GM23338 (cell line): ENCODE data around the gene KIAA1217. TPM values are rescaled to one million over a fixed set of nuclear protein-coding genes. Genes with fewer than 3 reads are reported as not detected.

Source experiments
- ATAC-seq: fragments of 200-7000 bp; cut with Tn5 transposase; 3 replicates; pipeline ENCODE4 v1.9.1; 2020
- DNase-seq: peaks from one replicate; pipeline ENCODE4 v3.0.0-alpha.2; 2015; ENCODE audit warnings: low spot score
- H2AFZ ChIP-seq: fragments of 200-600 bp; sonication (generic); 2 replicates; pipeline ENCODE4 v1.8.0; 2016; ENCODE audit warnings: antibody characterized with exemption, mild to moderate bottlenecking, moderate library complexity
- H3F3A ChIP-seq: fragments of 200-600 bp; sonication (generic); replicated peaks from 2 replicates; pipeline ENCODE4 v1.8.0; 2017; ENCODE audit warnings: antibody characterized with exemption, mixed run types, low read depth
- H3K27ac ChIP-seq: fragments of 200-600 bp; sonication (generic); 2 replicates; pipeline ENCODE4 v1.6.1; 2016; ENCODE audit warnings: low read depth
- H3K27me3 ChIP-seq: fragments of 200-600 bp; sonication (generic); 2 replicates; pipeline ENCODE4 v1.8.0; 2016; ENCODE audit warnings: mild to moderate bottlenecking, mixed run types, moderate library complexity; ENCODE audit not compliant: insufficient read depth
- H3K36me3 ChIP-seq: fragments of 200-600 bp; sonication (generic); 2 replicates; pipeline ENCODE4 v1.8.0; 2016; ENCODE audit warnings: mild to moderate bottlenecking; ENCODE audit not compliant: insufficient read depth
- H3K4me1 ChIP-seq: fragments of 200-600 bp; sonication (generic); 2 replicates; pipeline ENCODE4 v1.8.0; 2016; ENCODE audit warnings: mild to moderate bottlenecking, moderate library complexity; ENCODE audit not compliant: insufficient read depth
- H3K4me2 ChIP-seq: fragments of 200-600 bp; sonication (generic); 2 replicates; pipeline ENCODE4 v1.7.1; 2017; ENCODE audit warnings: mixed run types
- H3K4me3 ChIP-seq: fragments of 200-600 bp; sonication (generic); 2 replicates; pipeline ENCODE4 v1.6.1; 2016; ENCODE audit warnings: mixed run types
- H3K79me2 ChIP-seq: fragments of 200-600 bp; sonication (generic); replicated peaks from 2 replicates; pipeline ENCODE4 v1.8.0; 2017; ENCODE audit warnings: mild to moderate bottlenecking; ENCODE audit not compliant: insufficient read depth
- H3K9me2 ChIP-seq: fragments of 200-600 bp; sonication (generic); 2 replicates; pipeline ENCODE4 v1.8.0; 2017; ENCODE audit not compliant: insufficient read depth
- H4K20me1 ChIP-seq: fragments of 200-600 bp; sonication (generic); replicated peaks from 2 replicates; pipeline ENCODE4 v1.8.0; 2017; ENCODE audit warnings: mild to moderate bottlenecking; ENCODE audit not compliant: insufficient read depth
- H3K27ac Mint-ChIP-seq: 2 replicates; pipeline ENCODE4 v1.8.0; 2020; ENCODE audit warnings: inconsistent platforms, mild to moderate bottlenecking, moderate library complexity, mixed read lengths
- H3K27me3 Mint-ChIP-seq: 3 replicates; pipeline ENCODE4 v1.8.0; 2022; ENCODE audit warnings: low read depth, mild to moderate bottlenecking, moderate library complexity, mixed read lengths, inconsistent platforms; ENCODE audit not compliant: insufficient read depth, poor library complexity
- H3K36me3 Mint-ChIP-seq: 3 replicates; pipeline ENCODE4 v1.8.0; 2021; ENCODE audit warnings: low read depth, mild to moderate bottlenecking, inconsistent platforms, moderate library complexity, mixed read lengths
- H3K4me1 Mint-ChIP-seq: 3 replicates; pipeline ENCODE4 v1.8.0; 2020; ENCODE audit warnings: mild to moderate bottlenecking, inconsistent platforms, mixed read lengths
- H3K4me3 Mint-ChIP-seq: 3 replicates; pipeline ENCODE4 v1.8.0; 2021; ENCODE audit warnings: moderate library complexity, mild to moderate bottlenecking, inconsistent platforms, mixed read lengths
- H3K9me3 Mint-ChIP-seq: 3 replicates; pipeline ENCODE4 v1.8.0; 2020; ENCODE audit warnings: moderate library complexity, mild to moderate bottlenecking, inconsistent platforms, mixed read lengths
- CREB1 ChIP-seq: fragments of 250-450 bp; sonication (Bioruptor Pico); IDR thresholded peaks from 2 replicates; pipeline ENCODE4 v1.5.0; 2020; ENCODE audit warnings: low read depth, mild to moderate bottlenecking, moderate library complexity
- EZH2 ChIP-seq: fragments of 200-600 bp; sonication (generic); IDR thresholded peaks from one replicate; pipeline ENCODE4 v1.8.0; 2017; ENCODE audit warnings: antibody characterized with exemption, mild to moderate bottlenecking, low read depth; ENCODE audit not compliant: unreplicated experiment
- EZH2phosphoT487 ChIP-seq: fragments of 200-600 bp; sonication (generic); IDR thresholded peaks from one replicate; pipeline ENCODE4 v1.8.1; 2018; ENCODE audit warnings: antibody characterized with exemption; ENCODE audit not compliant: unreplicated experiment
- JUNB ChIP-seq: IDR thresholded peaks from one replicate; pipeline ENCODE4 v1.6.1; 2016; ENCODE audit warnings: antibody characterized with exemption; ENCODE audit not compliant: unreplicated experiment
- NANOG ChIP-seq: IDR thresholded peaks from 2 replicates; pipeline ENCODE4 v1.6.1; 2016; ENCODE audit warnings: antibody characterized with exemption, borderline replicate concordance
- POLR2AphosphoS5 ChIP-seq: IDR thresholded peaks from 2 replicates; pipeline ENCODE4 v1.6.1; 2016; ENCODE audit warnings: antibody characterized with exemption, low read depth
- STAT1 ChIP-seq: IDR thresholded peaks from one replicate; pipeline ENCODE4 v1.6.1; 2016; ENCODE audit warnings: antibody characterized with exemption; ENCODE audit not compliant: unreplicated experiment
- ZNF114 ChIP-seq: fragments of 250-450 bp; sonication (Bioruptor Pico); IDR thresholded peaks from 2 replicates; pipeline ENCODE4 v1.5.0; 2020; ENCODE audit warnings: mild to moderate bottlenecking, moderate library complexity
- ZNF331 ChIP-seq: fragments of 250-450 bp; sonication (Bioruptor Pico); IDR thresholded peaks from 2 replicates; pipeline ENCODE4 v1.5.0; 2020; ENCODE audit warnings: low read depth, mild to moderate bottlenecking, moderate library complexity
- ZNF462 ChIP-seq: fragments of 250-450 bp; sonication (Bioruptor Pico); IDR thresholded peaks from 2 replicates; pipeline ENCODE4 v1.5.0; 2020; ENCODE audit warnings: mild to moderate bottlenecking, moderate library complexity
- polyA plus RNA-seq: library from polyadenylated mRNA; unstranded; fragments of >200 nt; fragmentation: Nextera tagmentation; extraction: Ambion mirVana; gene quantifications from 2 replicates; pipeline ENCODE4 v1.2.1, GENCODE V29; 2016
- total RNA-seq: library from RNA; depleted of rRNA; stranded (reverse); fragments of >200 nt; shearing (Covaris generic); gene quantifications from 2 replicates; pipeline ENCODE4 v1.2.3, GENCODE V29; 2014
- TF ChIP-seq, protein P1 (sequence below): IDR thresholded peaks from one replicate; pipeline ENCODE4 v1.6.1; 2018; ENCODE audit warnings: antibody characterized with exemption; ENCODE audit not compliant: unreplicated experiment
- TF ChIP-seq, protein P2 (sequence below), 2 experiments: fragments of 200-600 bp in 1 of 2; sonication (generic) in 1 of 2; conservative IDR thresholded peaks; 2 replicates each; pipeline versions ENCODE4 v1.5.1 to v1.6.1; 2016 to 2017; ENCODE audit warnings: antibody characterized with exemption in 2 of 2, low read depth in 2 of 2, mild to moderate bottlenecking in 2 of 2, moderate library complexity in 1 of 2
- TF ChIP-seq, protein P3 (sequence below): IDR thresholded peaks from 2 replicates; pipeline ENCODE4 v1.6.1; 2016; ENCODE audit warnings: antibody characterized with exemption

The KIAA1217 gene
- total and polyA plus RNA-seq, 2 experiments from 2014 or later: 6.4 to 9.1 TPM

DNA sequence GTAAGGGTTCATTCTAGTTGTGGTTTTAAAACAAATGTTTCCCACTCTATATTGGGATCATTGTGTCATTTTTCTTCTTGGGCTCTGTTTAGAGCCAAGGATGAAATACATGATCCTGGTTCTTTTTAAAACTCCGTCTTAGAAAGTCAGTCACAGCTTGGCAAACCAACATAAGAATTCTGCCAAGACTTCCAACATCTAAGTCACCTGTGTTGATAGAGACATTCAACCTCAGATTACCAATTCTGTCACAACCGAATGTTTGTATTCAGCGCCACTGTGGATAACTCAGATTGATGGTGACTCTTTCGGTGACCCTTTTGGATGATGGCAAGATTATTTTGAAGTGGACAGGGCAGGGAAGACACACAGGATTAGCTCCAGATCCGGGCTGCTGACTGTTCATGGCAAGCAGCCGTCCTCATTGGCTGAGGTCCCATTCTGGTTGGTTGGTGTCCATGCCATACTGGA lies 259.4 kb downstream of the KIAA1217 start:
- peaks cover 9% of the 10 kb centered on the region for H3K36me3 Mint-ChIP-seq
- H3K79me2 ChIP-seq: no peaks in the 10 kb centered on the region
- DNase-seq (no peak), ATAC-seq (no peak)
- H3K36me3 ChIP-seq: no peaks in the 10 kb centered on the region
- H3K9me2 ChIP-seq: no peaks in the 10 kb centered on the region
- no peak for TF ChIP-seq EZH2phosphoT487
- TF ChIP-seq, protein P1, sequence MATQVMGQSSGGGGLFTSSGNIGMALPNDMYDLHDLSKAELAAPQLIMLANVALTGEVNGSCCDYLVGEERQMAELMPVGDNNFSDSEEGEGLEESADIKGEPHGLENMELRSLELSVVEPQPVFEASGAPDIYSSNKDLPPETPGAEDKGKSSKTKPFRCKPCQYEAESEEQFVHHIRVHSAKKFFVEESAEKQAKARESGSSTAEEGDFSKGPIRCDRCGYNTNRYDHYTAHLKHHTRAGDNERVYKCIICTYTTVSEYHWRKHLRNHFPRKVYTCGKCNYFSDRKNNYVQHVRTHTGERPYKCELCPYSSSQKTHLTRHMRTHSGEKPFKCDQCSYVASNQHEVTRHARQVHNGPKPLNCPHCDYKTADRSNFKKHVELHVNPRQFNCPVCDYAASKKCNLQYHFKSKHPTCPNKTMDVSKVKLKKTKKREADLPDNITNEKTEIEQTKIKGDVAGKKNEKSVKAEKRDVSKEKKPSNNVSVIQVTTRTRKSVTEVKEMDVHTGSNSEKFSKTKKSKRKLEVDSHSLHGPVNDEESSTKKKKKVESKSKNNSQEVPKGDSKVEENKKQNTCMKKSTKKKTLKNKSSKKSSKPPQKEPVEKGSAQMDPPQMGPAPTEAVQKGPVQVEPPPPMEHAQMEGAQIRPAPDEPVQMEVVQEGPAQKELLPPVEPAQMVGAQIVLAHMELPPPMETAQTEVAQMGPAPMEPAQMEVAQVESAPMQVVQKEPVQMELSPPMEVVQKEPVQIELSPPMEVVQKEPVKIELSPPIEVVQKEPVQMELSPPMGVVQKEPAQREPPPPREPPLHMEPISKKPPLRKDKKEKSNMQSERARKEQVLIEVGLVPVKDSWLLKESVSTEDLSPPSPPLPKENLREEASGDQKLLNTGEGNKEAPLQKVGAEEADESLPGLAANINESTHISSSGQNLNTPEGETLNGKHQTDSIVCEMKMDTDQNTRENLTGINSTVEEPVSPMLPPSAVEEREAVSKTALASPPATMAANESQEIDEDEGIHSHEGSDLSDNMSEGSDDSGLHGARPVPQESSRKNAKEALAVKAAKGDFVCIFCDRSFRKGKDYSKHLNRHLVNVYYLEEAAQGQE: no peak
- no peak for TF ChIP-seq ZNF462 (CRISPR knock-in tag)
- TF ChIP-seq EZH2: no peak
- no peak for TF ChIP-seq ZNF114 (CRISPR knock-in tag)
- no peak for TF ChIP-seq CREB1 (CRISPR knock-in tag)
- no peak for TF ChIP-seq JUNB
- no peak for TF ChIP-seq STAT1
- TF ChIP-seq, protein P2, sequence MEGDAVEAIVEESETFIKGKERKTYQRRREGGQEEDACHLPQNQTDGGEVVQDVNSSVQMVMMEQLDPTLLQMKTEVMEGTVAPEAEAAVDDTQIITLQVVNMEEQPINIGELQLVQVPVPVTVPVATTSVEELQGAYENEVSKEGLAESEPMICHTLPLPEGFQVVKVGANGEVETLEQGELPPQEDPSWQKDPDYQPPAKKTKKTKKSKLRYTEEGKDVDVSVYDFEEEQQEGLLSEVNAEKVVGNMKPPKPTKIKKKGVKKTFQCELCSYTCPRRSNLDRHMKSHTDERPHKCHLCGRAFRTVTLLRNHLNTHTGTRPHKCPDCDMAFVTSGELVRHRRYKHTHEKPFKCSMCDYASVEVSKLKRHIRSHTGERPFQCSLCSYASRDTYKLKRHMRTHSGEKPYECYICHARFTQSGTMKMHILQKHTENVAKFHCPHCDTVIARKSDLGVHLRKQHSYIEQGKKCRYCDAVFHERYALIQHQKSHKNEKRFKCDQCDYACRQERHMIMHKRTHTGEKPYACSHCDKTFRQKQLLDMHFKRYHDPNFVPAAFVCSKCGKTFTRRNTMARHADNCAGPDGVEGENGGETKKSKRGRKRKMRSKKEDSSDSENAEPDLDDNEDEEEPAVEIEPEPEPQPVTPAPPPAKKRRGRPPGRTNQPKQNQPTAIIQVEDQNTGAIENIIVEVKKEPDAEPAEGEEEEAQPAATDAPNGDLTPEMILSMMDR (conservative IDR thresholded peaks at IDR 0.05; ENCODE audit: low read depth in 2 of 2): no peak
- TF ChIP-seq POLR2AphosphoS5: no peak
- no peak for TF ChIP-seq NANOG
- TF ChIP-seq, protein P3, sequence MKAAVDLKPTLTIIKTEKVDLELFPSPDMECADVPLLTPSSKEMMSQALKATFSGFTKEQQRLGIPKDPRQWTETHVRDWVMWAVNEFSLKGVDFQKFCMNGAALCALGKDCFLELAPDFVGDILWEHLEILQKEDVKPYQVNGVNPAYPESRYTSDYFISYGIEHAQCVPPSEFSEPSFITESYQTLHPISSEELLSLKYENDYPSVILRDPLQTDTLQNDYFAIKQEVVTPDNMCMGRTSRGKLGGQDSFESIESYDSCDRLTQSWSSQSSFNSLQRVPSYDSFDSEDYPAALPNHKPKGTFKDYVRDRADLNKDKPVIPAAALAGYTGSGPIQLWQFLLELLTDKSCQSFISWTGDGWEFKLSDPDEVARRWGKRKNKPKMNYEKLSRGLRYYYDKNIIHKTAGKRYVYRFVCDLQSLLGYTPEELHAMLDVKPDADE: no peak
- TF ChIP-seq ZNF331 (CRISPR knock-in tag): no peak
- H4K20me1 ChIP-seq: no peaks in the 10 kb centered on the region; the same call in 1 of the 2 replicates
- H3K27ac ChIP-seq: no peak overlapping the region
- H2AFZ ChIP-seq: no peak overlapping the region
- H3K4me1 Mint-ChIP-seq: peaks cover 13% of the 10 kb centered on the region
- H3K9me3 Mint-ChIP-seq: peaks cover 7% of the 10 kb centered on the region
- H3K27ac Mint-ChIP-seq: no peak overlapping the region
- H3K4me2 ChIP-seq: no peak overlapping the region
- no peaks in the 10 kb centered on the region for H3F3A ChIP-seq
- no peak overlapping the region for H3K4me3 ChIP-seq
- no peaks in the 10 kb centered on the region for H3K27me3 ChIP-seq
- H3K4me1 ChIP-seq: peaks cover 5% of the 10 kb centered on the region; the same call in 1 of the 2 replicates
- H3K27me3 Mint-ChIP-seq: no peaks in the 10 kb centered on the region
- no peak overlapping the region for H3K4me3 Mint-ChIP-seq
